Stimulated activated naive CD8-positive, alpha-beta T cell treated with anti-CD3 and anti-CD28 coated beads, Interleukin-15, Interleukin-2, amounts not matched to agents 100 U/mL and 50 U/mL, for 24 hours (primary cell): ENCODE data around the gene MAML2.

Source experiments
- ATAC-seq: fragments of 150-1000 bp; cut with Tn5 transposase; one replicate; pipeline ENCODE4 v1.10.0; 2021
- DNase-seq: peaks from one replicate; pipeline ENCODE4 v3.0.0; 2021

The MAML2 gene

DNA sequence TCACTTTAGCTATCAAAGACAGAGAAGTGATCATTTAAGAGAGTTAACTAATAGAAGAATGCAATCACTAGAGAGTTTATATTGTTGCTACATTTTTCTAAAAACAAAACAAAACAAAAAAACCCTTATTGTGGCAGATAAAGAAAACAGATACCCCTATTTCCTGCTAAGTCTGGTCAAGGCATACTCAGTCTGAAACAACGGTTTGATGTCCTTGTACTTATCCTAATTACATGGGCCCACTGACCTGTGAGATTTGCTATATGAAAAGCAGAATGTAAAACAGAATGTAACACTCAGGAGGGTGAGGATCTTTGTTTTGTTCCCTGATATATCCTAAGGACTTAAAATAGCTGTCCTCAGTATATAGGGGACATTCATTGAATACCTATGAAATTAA is 24.6 kb downstream of the MAML2 start:
- ATAC-seq (no peak), DNase-seq (no peak)

DNA sequence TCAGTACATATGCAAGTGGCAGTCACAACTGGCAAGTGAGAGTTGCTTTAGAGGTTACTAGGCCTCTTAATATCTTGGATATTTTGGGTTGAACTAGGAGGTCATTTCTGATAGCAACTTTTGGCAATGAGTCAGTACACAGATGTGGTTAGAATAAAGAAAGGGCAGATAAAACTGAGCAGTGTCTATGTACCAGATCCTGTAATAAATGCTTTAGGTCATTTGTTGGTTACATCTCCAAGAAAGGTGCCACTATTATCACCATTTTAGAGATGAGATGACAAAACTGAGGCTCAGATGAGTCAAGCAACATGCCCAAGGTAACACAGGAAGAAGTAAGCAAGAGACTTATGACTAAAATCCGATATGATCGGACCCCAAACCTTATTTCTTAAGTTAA is 25.0 kb downstream of the MAML2 start:
- DNase-seq, result no peak
- peak; percentile 55 for ATAC-seq

DNA sequence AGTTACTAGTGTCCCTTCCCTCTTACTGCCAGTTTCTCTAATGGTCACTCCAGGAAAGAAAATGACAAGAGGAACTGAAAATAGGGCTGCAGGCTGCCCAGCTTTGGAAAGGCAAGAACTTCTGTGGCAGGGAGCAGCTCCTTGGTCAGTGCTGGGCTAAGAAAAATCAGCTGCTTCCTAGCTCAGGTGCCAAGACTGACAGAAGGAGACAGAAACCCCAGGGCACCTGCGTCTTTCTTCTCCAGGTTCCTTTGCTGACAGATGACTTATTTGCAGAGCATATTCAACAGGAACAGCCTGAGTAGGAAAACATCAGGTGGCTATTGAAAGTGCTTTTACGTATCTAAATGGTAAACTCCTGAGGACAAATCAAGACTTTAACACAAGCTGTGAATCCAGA is 25.4 kb downstream of the MAML2 start:
- DNase-seq, result no peak
- ATAC-seq, result no peak

DNA sequence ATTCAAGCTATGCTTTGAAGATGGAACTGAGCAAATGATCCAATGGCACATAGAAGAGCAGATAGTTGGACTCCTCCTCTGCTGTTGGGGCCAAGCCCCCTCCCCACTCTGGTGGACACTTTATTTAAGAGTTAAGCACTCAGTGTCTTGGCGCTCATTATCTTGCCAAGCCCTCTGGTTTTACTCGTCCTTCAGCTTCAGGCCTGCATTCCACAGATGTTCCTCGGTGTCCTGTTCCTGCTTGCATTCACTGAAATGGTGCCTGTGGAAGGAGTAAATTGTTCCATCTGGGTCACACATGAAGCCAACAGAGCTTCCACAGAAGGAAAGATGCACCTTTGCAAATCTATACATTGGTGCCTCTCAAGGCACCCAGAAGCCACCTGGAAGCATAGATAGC is 26.1 kb downstream of the MAML2 start:
- ATAC-seq, result no peak

DNA sequence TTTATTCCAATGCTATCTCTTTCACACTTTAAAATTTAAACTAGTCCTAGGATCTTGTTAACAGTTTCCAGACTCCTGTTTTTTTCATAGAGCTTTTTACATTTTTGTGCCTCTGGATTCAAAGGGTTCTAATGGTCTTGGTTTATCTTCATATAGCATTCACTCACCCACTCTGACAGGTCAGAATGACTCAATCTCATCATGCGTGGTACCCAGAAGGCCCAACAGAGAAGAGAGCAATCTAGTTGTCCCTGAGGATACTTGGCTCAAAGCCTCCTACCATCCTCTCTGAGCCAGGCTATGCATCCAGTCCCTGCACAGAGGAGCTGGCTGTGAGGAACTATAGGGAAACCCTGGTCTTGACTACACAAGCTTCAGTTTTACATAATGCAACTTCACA is 27.5 kb downstream of the MAML2 start:
- no peak for ATAC-seq
- no peak for DNase-seq

More for the DNA sequence above, 26.1 kb downstream of the MAML2 start:
- DNase-seq, result no peak

DNA sequence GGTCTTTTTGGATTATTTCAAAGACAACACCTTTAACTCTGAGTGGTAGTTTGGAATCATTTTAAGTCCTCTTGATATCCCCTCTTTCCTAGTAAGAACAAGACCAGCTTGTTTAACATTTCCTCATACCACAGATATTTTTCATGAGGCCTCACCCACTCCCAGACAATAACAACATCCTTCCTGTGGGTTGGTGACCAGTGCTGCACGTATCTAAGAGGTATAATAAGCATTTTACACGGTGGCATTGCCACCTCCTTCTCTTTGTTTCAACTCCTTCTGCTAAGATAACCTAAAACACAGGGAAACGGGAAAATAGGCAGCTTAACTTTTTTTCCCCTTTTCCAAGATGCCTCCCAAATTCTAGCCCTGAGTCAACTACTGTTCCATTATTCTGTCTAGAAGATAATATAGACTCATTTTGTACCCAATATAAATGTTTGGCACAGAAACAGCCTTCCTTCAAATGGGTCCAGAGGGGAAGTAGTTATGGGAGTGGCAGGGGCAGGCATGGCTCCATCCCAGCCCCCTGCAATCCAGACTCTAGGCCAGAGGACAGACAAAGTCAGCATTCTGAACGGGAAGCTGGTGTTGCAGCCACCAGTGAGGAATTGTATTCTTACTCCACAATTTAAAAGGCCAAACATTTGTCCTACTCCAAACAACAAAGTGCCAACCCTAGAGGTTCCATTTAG is 28.5 kb downstream of the MAML2 start:
- ATAC-seq, result peak; percentile 33
- no peak for DNase-seq

- no peak for ATAC-seq
- no peak for DNase-seq
Measured at GRCh38 chr11:96313163-96313562, 29.8 kb downstream of the MAML2 start.

DNA sequence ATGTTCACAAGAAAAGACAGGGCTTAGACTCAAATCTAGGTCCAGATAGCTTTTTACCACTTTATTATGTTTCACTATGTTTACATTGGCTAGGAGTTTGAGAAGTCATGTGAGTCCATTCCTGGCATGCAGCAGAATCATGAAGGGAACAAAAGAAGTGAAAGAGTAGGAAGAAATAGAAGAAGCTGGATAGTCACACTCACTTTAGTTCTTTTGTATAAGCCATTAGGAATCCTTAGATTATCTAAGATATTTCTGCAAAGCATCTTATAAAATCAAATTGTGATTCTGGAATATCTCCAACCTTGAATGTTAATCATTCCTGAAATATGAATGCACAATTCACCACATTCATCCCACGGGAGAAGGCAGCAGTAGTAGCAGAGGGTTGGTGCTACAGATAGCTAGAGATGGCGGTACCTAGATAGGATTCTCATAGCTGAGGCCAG is 31.9 kb downstream of the MAML2 start:
- DNase-seq, result no peak
- no peak for ATAC-seq

DNA sequence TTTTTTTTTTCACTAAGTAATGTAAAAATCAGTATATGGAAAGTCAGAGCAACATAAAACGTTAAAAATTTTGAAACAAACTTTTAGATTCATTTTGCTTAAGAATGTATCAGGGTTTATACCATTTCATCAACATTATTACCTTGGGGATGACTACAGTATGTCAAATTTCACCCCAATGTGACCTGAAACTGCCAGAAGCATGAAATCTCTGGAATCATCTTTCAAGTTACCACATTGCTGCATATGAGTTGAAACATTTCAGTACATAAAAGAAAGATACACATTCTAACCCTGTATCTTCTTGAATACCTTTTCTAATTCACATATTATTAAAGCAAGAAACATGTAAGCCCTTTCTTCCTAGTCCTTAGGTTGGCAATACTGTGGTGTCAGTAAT is 32.8 kb downstream of the MAML2 start:
- DNase-seq, result no peak
- ATAC-seq, result no peak

GRCh38 chr11:96309643-96310017 is 33.4 kb downstream of the MAML2 start:
- DNase-seq, result no peak
- no peak for ATAC-seq

DNA sequence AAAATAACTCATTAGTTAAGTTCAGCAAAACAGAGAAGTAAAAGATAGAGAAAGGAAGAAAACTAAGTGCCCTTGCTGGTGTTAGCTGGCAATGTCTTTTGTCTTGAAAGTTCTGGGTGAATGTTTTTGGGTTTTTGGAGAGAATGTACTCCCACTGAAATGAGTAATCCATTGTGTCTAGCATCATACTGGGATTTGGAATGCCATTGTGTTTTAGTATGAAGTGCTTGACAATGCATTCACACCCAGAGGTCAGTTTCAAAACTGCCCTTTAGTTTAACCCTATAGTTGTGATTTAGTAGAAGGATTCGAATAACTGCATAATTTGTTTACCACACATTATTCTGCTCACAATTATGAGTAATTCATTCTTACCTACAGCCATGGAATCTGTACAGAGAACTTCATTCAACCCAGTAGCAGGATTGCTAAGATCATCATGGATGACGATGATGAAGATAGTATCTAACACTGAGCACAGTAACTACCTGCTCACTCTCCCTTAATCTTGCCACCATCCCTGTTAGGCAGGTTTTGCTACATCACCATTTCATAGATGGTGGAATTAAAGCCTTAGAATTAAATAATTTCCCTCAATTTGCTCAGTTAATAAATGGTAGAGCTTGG is 33.9 kb downstream of the MAML2 start:
- ATAC-seq (no peak), DNase-seq (no peak)

GRCh38 chr11:96307776-96308140 is 35.2 kb downstream of the MAML2 start:
- no peak for ATAC-seq

DNA sequence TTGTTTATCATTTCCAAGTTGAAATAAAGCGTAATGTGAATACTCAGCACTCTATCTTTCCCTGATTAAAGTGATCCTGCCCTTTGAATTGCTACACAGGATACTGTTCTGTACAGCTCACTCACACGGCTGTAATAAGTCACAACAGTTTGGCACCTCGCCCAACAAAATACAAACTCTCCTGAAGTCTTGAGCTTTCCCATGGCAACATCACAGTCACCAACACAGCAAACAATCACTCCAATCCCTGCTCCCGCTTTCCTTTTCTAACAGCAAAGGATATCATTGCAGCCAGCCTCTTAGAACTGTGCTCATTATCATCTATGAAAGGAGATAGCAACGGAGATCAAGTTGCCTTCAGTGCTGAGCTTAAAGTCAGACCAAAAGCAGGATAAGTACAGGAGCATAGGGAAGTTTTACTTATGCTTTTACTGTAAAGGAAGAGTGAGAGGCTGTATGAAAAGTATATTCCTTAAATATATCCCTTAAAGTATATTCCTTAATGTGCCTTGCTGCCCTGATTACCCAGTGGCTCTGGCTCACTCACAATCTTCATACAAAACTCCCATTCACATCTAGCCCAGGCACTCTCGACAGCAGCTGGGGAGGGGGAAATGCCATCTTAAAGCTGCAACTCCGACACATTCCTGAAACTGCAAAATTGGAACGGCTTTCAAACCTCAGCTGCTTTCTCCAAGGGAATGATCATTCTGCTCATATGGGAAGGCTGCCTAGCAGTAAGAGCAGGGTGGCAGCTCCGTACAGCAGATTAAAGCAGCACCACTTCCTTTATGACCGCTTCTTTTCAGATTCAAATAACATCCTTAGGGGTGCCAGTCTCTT is 35.8 kb downstream of the MAML2 start:
- ATAC-seq (peak; percentile 69), DNase-seq (peak; percentile 30)

More at GRCh38 chr11:96307776-96308140, 35.2 kb downstream of the MAML2 start:
- no peak for DNase-seq

DNA sequence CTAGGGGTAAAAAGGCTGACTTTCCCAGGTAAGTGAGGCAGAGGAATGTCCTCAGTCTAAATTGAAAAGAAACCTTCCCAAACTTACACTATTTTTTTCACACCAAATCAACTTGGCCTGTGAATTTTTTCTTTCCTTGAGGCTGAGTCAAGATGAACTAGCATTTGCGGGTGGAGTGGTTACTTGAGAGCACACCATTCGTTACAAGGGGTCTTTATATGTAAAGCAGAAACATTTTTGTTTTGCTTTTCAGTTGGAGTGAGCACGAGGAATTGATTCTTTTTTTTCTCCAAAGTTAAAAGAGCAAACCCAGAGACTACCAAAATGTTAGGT is 36.4 kb downstream of the MAML2 start:
- DNase-seq, result no peak
- peak; percentile 40 for ATAC-seq

GRCh38 chr11:96306071-96306470 is 36.9 kb downstream of the MAML2 start:
- ATAC-seq (no peak), DNase-seq (no peak)

DNA sequence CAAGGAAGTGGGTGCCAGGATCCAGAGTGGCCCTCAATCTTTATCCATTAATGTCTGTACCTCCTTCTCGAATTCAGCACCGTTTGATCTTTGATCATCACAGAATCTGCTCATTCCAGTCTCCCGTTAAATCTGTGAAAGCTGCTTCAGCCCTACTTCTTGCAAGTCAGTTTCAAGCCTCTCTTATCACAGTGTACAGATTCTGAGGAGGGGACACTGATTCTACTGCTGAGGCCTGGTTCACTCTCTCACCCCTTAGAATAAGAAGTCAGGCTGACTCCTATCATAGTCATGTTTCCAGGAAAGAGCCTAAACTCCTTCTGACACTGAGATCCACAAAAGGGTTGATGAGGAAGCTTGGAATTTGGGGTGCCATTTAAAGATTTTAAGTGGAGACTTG is 39.0 kb downstream of the MAML2 start:
- DNase-seq (no peak), ATAC-seq (no peak)

DNA sequence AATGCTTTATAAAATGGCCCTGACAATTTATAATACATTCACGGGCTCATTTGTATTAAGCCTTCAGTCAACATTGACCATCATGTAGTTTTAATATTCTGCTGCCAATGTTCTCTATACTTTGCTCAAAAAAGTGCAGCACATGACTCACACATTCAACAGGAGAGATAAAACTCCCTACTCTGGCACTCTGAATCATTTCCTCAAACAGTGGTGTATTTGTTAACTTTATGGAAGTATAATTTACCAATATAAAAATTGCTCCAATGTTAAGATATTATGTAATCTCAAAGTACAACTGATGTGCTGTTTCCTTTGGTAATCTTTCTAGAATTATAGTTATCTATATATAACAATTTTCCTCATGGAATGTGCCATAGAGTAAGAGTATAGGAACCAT is 39.9 kb downstream of the MAML2 start:
- peak; percentile 55 for ATAC-seq
- no peak for DNase-seq

- DNase-seq (no peak), ATAC-seq (no peak)
Measured at GRCh38 chr11:96301818-96302217, 41.2 kb downstream of the MAML2 start.

DNA sequence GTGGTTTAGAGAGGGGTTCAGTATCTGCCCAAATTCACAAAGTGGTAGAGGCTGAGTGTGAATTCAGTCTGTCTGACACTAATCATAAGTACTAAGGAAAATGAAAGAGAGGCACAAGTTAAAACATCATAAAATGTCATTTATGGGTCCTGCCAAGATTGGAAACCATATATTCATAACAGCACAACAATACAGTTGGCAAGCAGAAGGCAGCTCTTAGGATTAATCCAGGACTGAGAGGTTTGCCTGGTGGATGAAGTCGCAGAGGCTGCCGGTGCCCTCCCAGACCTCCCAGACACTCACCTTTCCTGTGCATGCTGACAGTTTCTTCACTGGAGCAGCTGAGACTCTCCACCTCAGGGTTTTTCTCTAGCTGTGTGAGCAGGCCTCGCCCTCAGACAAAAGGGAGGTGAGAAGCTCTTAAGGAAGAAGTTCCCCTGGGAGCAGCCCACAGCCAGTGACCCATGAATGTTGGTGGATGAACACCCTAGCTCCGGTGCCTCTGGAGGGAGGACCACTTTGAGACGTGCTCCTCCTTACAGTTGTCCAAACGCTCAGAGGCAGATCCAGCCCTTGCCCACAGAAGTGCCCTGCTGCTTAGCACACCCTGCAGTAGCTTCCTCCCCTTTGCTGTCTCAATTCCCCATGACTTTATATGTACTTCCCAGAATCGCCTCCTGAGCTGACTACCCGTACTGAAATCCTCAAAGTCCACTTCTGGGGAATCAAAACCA is 43.7 kb downstream of the MAML2 start:
- no peak for ATAC-seq
- DNase-seq, result no peak

- DNase-seq (no peak), ATAC-seq (no peak)
Measured at GRCh38 chr11:96295369-96295768, 47.6 kb downstream of the MAML2 start.

DNA sequence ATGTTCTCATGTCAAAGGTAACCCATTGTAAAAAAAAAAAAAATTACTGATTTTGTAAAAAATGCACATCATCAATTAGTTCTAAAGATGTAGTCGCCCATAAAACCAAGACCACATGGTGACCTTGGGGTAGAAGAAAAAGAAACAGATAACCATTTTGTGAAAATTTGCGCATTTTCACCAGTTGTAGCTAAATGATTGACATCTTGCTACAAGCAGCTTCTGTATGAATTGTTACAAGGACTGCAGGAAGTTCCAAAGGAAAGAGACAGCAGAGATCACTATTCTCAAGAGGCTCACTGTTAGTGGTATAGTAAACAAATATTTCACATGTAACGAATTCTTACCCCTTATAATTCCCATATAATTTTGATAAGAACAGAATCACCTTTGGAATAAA is 48.7 kb downstream of the MAML2 start:
- no peak for ATAC-seq
- DNase-seq, result no peak

GRCh38 chr11:96293598-96294021 is 49.4 kb downstream of the MAML2 start:
- peak; percentile 86 for ATAC-seq

DNA sequence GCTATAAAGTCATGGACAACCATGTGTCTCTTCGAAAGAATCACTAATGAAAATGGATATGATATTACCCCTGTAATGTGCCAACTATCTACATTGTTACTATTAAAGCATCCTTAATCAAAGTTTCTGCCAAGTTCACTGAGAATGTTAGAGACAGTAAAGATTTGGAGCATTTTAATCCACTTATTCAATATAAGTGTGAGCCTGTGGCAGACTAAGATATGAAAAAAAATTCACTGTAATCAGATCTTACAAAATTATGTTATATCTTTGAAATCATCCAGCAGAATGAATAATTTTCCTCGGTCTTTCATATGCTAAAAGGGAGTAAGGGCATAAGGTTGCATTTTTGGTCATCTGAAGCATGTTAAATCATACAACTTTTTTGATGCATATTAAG is 49.9 kb downstream of the MAML2 start:
- ATAC-seq (no peak), DNase-seq (no peak)

More at GRCh38 chr11:96293598-96294021, 49.4 kb downstream of the MAML2 start:
- no peak for DNase-seq
